GM18873 (cell line): ENCODE measurements around the gene SLC16A3.
"Not testable (repeated sequence)": the region's sequence is repeated elsewhere in the genome, so short reads cannot be mapped to it uniquely, and the experiment has no call there.

Experiments
- ATAC-seq: cut with Tn5 transposase; IDR thresholded peaks from one replicate; pipeline ENCODE4 v1.9.1; 2021; ENCODE audit warnings: mild to moderate bottlenecking, moderate library complexity, moderate number of reproducible peaks; ENCODE audit not compliant: unreplicated experiment, low FRiP score

The SLC16A3 gene

GRCh38 chr17:82245134-82246039 lies 16.5 kb downstream of the SLC16A3 start:
- no peak for ATAC-seq

DNA sequence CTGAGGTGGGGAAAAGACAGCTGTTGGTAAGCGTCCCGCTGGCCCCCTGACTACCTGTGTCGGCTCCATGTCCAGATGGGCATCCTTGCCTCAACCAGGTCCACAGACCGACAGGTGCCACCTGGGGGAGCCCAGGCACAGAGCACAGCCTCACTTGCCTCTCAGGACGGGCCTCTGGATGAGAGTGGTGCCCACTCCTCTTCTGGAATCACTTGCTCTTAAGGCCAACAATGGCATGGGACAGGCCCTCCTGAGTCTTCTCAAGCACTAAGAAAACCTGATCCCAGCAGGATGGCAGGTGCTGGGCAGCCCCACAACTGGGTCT lies 17.2 kb downstream of the SLC16A3 start:
- no peak for ATAC-seq

DNA sequence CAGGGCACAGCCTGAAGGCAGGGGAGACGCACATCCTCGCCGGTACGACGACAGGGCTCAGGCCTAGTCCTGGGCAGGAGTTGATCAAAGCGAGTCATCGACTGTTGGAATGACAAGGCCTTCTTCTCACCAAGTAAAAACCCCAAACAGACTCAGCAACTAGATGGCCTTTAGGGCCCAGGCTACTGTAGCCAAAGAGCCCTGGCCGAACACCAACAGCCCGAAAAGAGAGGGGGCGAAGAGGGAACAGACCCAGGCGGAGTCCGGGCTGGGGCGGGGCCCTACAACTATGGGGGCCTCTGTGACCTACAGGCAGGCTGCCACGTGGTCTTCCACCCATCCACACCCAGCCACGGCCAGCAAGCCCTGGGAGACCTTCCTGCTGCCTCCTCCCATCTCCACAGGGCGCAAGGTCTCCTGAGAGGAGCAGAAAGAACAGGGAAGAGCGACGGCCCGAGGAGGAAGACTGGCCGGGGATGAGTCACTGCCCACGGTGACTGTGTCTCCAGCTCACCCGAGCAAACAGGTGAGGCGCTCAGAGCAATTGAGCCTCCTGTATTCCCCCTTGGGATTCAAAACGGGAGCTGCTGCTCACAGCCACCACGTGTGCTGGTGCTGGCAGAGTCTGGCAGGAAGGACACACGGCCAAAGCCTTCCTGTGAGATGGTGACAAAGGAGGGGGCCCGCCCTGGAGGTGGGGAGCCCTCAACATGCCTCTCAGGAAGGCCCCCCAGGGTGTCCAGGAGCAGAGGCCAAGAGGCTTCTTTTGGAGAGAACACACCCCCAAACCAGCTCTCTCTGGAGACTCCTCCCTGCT lies 17.7 kb downstream of the SLC16A3 start:
- ATAC-seq, result no peak

DNA sequence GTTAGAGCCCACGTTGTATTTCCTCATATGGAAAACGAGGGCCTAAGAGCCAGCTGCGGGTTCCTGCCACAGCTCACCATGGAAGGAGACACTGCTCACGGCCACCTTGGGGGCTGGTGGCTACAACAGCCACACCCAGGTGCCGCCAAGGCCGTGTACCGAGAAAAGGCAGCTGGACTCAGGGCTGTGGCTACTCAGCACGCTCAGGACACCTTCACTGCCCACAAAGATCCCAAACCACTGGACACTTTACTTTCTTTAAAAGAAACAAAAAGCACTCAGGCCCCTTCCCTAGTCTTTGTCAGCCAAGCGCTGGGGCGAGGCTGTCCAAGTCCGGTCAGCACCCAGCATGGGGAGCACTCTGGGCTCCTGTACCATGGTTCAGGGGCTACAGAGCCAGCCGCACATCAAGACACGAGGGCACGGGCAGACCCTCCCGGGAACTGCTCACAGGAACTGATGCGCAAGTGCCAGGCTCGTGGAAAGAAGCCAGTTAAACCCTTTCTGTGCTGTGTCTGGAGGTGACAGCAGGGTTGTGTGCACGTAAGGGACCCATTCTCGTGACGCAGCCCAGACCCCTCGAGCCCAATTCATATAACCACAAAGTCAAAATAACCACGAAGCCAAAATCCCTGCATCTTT lies 18.5 kb downstream of the SLC16A3 start:
- ATAC-seq, result no peak

- no peak for ATAC-seq
These were observed 19.2 kb downstream of the SLC16A3 start for GRCh38 chr17:82247856-82248671.

GRCh38 chr17:82248815-82249674 lies 20.2 kb downstream of the SLC16A3 start:
- no peak for ATAC-seq

DNA sequence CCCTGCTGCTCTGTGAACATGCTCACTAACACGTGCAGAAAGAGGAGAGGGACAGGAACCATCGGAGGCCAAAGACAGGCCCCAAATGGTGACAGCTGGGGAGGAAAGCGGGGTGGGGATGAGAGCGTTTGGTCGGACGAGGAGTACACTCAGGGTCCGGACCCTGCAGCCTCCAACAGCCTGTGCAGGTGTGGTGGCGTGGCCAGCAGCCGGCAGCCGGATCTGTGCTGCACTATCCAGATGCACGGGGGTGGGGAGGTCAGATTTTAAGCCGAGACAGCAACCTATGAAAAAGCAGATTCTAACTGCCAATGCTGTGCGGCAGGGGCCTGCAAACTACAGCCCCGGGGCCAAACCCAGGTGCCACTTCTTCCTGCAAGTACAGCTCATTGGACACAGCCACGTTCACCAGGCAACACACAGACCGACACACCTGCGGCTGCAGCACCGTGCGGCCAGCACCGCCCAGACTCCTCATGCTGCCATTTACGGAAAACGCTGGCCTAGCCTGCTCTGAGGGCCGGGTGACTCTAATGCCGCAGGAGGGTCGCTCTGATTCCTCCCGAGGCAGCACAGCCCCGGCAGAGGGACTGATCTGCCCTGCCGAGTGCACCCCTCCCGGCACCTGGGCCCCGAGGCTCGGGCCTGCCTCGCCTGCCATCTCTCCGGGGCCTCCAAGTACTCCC lies 21.2 kb downstream of the SLC16A3 start:
- no peak for ATAC-seq

DNA sequence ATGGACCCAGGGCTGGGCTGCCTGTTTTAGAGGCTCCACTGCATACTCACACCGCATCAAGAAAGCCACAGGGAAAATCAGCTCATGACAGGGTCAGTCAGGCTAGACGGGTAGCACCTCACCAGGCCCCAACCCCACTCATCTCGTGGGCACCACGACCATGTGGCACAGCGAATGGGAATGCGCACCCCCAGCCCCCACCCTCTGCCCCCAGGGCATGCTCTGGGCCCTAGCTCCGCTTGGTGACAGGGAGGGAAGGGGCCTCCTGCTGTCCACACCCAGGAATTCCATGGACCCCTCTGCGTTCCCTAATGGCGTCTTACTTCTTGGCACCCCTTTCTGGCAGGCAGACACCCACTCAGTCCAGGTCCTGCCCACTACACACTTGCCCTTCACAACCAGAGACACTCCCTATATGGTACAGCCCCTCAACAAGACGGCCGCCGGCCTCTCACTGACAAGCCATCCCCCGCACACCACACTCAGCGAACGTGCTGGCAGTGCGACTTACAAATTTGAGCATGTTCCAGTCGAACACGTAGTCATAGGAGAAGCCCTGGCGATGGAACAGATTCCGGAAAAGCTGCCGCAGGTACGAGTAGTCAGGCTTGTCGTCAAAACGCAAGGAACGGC lies 22.1 kb downstream of the SLC16A3 start:
- no peak for ATAC-seq

DNA sequence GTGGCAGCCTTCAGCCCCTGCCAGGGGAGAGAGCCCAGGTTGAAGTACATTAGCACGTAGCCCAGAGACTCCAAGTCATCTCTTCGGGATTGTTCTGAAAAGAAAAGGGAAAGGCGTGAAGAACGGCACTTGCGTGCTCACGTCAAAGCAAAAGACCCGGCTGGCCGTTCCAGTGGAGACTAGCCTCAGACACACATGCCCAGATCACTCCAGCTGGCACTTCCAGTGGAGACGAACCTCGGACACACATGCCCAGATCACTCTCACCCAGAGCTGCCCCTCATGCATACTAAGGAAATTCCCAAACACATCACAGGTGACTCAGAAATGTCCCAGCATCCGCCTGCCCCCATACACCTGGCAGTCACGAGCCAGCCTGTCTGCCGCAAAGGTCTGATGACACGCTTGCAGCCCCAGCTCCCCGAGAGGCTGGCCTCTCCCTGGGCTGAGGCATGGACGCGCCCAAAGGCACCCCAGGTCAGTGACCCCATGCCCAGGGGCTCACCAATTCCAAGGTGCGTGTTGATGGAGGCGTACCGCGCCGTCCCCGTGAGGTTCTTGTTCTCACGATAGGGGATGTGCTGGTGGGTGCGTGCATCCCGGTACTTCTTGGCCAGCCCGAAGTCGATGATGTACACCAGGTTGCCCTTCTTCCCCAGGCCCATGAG lies 23.8 kb downstream of the SLC16A3 start:
- no peak for ATAC-seq

DNA sequence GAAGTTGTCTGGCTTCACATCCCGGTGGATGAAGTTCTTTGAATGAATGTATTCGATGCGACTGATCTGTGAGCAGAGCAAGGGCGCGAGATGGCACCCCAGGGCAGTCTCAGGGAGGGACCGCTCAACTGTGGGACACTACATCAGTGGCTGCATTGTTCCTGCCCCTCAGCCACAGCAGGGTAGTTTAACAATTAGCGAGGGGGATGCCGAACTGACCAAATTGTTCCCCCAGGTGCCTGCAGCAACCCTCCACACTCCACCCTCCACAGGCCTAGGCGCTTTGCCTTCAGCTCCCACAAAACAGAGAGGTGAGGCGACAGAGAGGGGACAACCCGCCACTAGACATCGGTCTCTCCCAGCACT lies 24.3 kb downstream of the SLC16A3 start:
- no peak for ATAC-seq

DNA sequence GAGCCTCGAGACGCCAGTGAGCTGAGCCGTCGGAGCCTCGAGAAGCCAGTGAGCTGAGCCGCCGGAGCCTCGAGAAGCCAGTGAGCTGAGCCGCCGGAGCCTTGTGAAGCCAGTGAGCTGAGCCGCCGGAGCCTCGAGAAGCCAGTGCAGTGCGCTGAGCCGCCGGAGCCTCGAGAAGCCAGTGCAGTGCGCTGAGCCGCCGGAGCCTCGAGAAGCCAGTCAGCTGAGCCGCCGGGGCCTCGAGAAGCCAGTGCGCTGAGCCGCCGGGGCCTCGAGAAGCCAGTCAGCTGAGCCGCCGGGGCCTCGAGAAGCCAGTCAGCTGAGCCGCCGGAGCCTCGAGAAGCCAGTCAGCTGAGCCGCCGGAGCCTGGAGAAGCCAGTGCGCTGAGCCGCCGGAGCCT lies 25.3 kb downstream of the SLC16A3 start:
- ATAC-seq, result not testable (repeated sequence)

DNA sequence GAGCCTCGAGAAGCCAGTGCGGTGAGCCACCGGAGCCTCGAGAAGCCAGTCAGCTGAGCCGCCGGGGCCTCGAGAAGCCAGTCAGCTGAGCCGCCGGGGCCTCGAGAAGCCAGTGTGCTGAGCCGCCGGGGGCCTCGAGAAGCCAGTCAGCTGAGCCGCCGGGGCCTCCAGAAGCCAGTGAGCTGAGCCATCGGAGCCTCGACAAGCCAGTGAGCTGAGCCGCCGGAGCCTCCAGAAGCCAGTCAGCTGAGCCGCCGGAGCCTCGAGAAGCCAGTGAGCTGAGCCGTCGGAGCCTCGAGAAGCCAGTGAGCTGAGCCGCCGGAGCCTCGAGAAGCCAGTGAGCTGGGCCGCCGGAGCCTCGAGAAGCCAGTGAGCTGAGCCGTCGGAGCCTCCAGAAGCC lies 25.9 kb downstream of the SLC16A3 start:
- not testable (repeated sequence) for ATAC-seq

DNA sequence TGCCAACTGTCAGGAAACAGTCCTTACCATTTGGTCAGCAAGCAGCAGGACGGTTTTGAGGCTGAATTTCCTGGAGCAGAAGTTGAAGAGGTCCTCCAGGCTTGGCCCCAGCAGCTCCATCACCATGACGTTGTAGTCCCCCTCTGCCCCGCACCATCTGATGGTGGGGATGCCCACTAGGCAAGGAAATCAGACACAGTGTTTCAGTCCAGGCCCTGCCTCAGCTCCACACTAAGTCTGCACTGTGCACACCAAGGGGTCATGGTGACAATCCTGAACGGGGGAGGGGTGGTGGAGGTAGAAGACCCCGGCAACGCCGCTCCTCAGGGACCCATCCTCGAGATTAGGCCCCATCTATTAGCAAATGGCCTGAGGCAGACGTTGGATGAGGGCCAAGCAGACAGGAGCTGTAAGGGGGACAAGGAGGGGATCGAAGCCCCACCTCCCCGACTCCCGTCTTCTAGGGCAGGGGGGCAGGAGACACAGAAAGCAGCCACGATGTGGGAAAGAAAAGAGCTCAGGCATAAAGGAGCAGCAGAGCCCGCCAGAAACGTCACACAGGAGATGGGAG lies 26.6 kb downstream of the SLC16A3 start:
- no peak for ATAC-seq

DNA sequence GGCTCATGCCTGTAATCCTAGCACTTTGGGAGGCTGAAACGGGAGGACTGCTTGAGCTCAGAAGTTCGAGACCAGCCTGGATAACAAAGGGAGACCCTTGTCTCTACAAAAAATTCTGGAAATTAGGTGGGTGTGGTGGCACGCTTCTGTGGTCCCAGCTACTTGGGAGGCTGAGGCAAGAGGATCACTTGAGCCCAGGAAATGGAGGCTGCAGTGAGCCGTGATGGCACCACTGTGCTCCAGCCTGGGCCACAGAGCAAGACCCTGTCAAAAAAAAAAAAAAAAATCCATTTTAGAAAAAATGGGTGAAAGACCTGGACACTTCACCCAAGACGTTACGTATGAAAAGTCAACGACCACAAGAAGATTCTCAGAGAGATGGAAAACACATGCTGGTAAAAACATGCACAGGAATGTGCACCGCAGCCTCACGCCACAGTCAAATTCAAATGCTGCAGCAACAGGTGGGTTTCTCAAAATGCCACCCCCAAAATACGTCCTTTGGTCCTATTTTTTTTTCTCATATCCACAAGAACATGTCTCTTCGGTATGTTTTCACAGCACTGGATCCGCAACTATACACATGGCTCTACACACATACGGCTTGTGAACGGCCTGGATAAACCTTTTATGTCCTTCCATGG lies 27.5 kb downstream of the SLC16A3 start:
- no peak for ATAC-seq

GRCh38 chr17:82257473-82257872 lies 28.6 kb downstream of the SLC16A3 start:
- no peak for ATAC-seq

- ATAC-seq, result no peak
These were observed 29.7 kb downstream of the SLC16A3 start for GRCh38 chr17:82258555-82258954.
